ENCODE results near the gene TUBE1. TPM values are rescaled to one million over a fixed set of nuclear protein-coding genes. Genes with fewer than 3 reads are reported as not detected.

TUBE1 gene
- total and polyA plus RNA-seq, 2 experiments from 2014 or later = 41.5 to 42.7 TPM

DNA sequence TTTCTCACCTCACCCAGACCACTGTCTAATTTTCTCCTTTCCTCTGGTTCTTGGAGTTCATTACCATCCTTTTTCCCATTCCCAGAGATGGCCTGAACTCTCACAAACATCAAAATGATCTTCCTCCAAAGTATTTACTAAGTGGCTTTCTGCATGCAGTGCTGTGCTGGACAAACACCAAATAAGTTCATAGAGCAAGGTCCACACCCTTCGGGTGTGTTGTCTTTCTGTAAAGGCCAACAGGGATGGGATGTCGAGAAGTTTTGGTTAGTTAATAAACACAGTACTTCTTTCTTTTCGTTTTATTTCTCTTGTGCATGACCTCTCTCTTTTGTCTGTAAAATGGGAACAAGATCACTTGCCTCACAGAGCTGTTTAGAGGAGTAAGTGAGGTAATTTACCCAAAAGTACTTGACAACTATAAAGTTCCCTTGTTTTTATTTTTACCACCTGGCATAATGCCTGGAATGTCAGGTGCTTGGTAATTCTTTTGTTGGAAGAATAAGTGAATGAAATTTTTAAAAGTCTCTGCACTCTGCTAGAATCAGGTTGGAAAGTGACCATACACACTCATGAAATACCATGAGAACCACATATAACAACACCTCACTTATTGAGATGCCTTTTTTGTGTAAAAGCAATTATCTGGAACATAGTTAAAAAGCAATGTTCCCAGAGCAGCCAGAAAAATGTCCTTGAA is 56.2 kb downstream of the TUBE1 start:
- peaks cover 18% of the 10 kb centered on the region for H3F3A ChIP-seq (ENCODE audit: insufficient read depth)
- H3K9me3 ChIP-seq (ENCODE audit: low read depth) = no peaks in the 10 kb centered on the region
- H3K4me2 ChIP-seq (ENCODE audit: unreplicated experiment) = no peak overlapping the region
- no peaks in the 10 kb centered on the region for H3K36me3 ChIP-seq (ENCODE audit: low read depth)
- H3K4me3 ChIP-seq = no peak overlapping the region
- DNase-seq = peak; percentile 31
- no peaks in the 10 kb centered on the region for H3K9me2 ChIP-seq (ENCODE audit: insufficient read depth)
- TF ChIP-seq EZH2phosphoT487 (IDR thresholded peaks at IDR 0.05; ENCODE audit: insufficient read depth, low read depth) (no peak), EZH2 (IDR thresholded peaks at IDR 0.05; ENCODE audit: insufficient read depth, poor library complexity, severe bottlenecking) (no peak)
- H3K79me2 ChIP-seq (ENCODE audit: insufficient read depth) = no peaks in the 10 kb centered on the region
- in situ Hi-C loops (cut with MboI) = no loop called here
- no peak overlapping the region for H3K27ac ChIP-seq
- H3K9ac ChIP-seq = no peak overlapping the region
- H3K4me1 ChIP-seq (ENCODE audit: insufficient read depth) = peaks cover 21% of the 10 kb centered on the region
- H4K20me1 ChIP-seq (ENCODE audit: insufficient read depth) = no peaks in the 10 kb centered on the region
- H2AFZ ChIP-seq = peak overlapping the region; percentile 56
- 21 to 32% methylated on average over 3 of the region's 3 CpGs for WGBS, 2 experiments (ENCODE audit: low coverage in 1 of 2, low lambda C conversion rate in 2 of 2, missing lambda C conversion rate in 2 of 2)
- no peaks in the 10 kb centered on the region; the same call in 1 of the 2 replicates for H3K27me3 ChIP-seq (replicated peaks; ENCODE audit: insufficient read depth)

DNA sequence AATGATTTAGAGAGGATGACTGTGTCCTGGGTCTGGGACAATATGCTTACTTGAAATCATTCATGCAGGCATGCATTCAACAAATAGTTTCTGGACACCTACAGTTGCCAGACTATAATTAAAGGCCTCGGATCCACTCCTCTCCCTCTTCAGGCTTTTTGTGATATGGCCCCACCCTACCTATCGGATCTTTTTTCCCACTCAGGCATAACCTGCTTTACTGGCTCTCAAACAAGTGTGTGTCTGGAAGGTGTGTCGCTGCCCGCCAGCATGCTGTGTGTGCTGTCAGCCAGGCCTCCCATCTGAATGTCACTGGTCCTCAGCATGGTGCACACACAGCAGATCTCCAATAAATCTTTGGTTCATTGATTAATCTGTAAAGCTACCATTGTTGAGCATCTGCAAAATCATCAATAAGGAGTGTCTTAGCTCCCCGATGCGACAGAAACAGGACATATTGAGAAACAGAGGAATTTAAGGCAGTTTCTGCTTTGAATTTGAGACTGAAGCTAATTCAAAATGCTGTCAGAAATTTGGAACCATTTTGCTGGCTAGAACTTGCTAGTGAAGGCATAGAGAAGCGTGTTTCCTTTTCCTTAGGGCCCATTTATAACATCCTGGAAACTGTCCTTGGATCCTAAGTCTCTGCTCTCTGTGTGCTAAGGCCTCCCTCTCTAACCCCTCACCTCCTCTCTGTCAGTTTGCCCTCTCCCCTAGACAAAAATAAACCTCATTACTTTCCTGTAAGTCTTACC is 56.9 kb downstream of the TUBE1 start:
- 76 to 78% methylated on average over 7 of the region's 7 CpGs for WGBS, 2 experiments (ENCODE audit: low coverage in 1 of 2, low lambda C conversion rate in 2 of 2, missing lambda C conversion rate in 2 of 2)
- TF ChIP-seq EZH2 (IDR thresholded peaks at IDR 0.05; ENCODE audit: insufficient read depth, poor library complexity, severe bottlenecking) (no peak), EZH2phosphoT487 (IDR thresholded peaks at IDR 0.05; ENCODE audit: insufficient read depth, low read depth) (no peak)
- DNase-seq = no peak
- Histone ChIP-seq H3K9ac (no peak overlapping the region), H3K36me3 (ENCODE audit: low read depth) (no peaks in the 10 kb centered on the region), H2AFZ (peak overlapping the region; percentile 56), H3K27me3 (replicated peaks; ENCODE audit: insufficient read depth) (no peaks in the 10 kb centered on the region; the same call in 1 of the 2 replicates), H4K20me1 (ENCODE audit: insufficient read depth) (no peaks in the 10 kb centered on the region), H3K79me2 (ENCODE audit: insufficient read depth) (no peaks in the 10 kb centered on the region), H3K9me3 (ENCODE audit: low read depth) (no peaks in the 10 kb centered on the region), H3K4me3 (no peak overlapping the region), H3K4me2 (ENCODE audit: unreplicated experiment) (no peak overlapping the region), H3K4me1 (ENCODE audit: insufficient read depth) (peaks cover 14% of the 10 kb centered on the region), H3F3A (ENCODE audit: insufficient read depth) (peaks cover 11% of the 10 kb centered on the region), H3K9me2 (ENCODE audit: insufficient read depth) (no peaks in the 10 kb centered on the region), H3K27ac (no peak overlapping the region)
- in situ Hi-C loops (cut with MboI) = no loop called here

DNA sequence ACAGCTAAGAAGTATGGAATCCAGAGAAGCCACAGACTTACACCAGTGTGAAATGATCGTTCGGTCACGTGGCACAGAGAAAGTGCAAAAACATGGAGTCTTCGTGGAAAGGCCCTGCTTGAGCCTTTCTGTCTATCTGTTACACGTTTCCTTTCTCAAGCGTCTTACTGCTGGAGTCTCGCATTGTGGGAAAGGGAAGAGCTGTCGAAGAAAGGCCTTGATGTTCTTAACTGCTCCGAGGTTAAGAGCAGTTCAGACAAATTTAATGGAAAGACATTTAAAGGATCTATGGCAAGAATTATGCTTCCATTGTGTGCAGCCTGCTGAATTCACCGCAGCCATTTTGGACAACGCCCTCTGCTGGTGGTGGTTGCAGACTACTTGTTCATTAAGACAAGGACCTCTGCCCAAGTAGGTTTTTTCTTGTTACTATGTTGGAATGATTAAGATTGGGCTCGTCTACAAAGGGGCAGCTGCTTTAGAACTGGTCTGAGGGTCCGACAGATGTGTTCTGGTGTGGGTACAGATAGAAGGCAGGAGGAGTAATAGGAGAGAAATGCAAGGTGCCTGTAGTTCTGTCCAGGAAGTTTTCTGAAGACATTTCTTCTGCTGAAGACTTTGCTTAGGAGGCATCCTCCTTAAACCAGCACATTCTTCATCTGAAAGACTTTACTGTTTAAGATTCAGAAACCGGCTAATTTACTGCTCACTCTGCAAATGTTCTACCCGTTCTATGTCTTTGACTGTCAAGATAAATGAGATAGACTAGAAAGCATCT is 58.0 kb downstream of the TUBE1 start:
- Histone ChIP-seq H3K4me2 (ENCODE audit: unreplicated experiment) (no peak overlapping the region), H3K9me2 (ENCODE audit: insufficient read depth) (no peaks in the 10 kb centered on the region), H3K9me3 (ENCODE audit: low read depth) (no peaks in the 10 kb centered on the region), H2AFZ (no peak overlapping the region), H3K4me3 (no peak overlapping the region), H3K36me3 (ENCODE audit: low read depth) (no peaks in the 10 kb centered on the region), H3F3A (ENCODE audit: insufficient read depth) (peaks cover 5% of the 10 kb centered on the region; the same call in 1 of the 2 replicates), H3K27me3 (replicated peaks; ENCODE audit: insufficient read depth) (no peaks in the 10 kb centered on the region; the same call in 1 of the 2 replicates), H3K27ac (no peak overlapping the region), H4K20me1 (ENCODE audit: insufficient read depth) (no peaks in the 10 kb centered on the region), H3K4me1 (ENCODE audit: insufficient read depth) (peaks cover 7% of the 10 kb centered on the region), H3K9ac (no peak overlapping the region), H3K79me2 (ENCODE audit: insufficient read depth) (no peaks in the 10 kb centered on the region)
- WGBS, 2 experiments (ENCODE audit: low coverage in 1 of 2, low lambda C conversion rate in 2 of 2, missing lambda C conversion rate in 2 of 2) = 85 to 86% methylated on average over 15 of the region's 15 CpGs
- TF ChIP-seq EZH2phosphoT487 (IDR thresholded peaks at IDR 0.05; ENCODE audit: insufficient read depth, low read depth) = no peak
- no peak for TF ChIP-seq EZH2 (IDR thresholded peaks at IDR 0.05; ENCODE audit: insufficient read depth, poor library complexity, severe bottlenecking)
- DNase-seq = peak; percentile 65
- in situ Hi-C loops (cut with MboI) = no loop called here

DNA sequence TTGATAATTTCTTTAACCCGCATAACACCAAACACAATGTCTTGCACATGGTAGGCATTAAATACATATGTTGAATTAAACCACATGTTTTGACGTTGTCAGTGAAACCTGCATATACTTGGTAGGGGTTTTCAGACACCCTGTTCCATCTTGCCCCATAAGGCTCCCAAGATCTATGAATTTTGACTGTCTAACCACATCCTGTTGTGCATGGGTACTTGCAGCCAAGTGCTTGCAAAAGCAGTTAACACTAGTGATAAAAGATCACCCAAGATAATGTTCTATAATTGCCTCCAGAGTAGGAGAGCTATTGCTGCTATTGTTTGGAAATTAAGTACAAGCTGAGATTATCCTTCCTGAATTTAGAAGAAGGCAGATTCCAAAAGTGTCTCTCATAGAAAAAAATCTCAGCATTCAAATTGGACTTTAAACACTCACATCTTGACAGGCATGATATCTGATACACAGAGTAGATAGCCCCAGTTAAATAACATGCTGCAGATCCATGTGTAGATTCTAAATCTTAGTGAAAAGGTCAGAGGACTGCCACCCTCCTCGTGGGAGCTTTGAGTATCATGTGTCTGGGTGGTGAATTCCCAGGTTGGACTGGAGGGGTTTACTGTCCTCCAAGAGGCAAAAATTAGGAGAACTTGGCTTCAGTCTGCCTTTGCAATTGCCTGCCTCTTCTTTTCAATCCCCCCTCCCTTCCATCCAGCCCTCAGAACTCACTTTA is 59.2 kb downstream of the TUBE1 start:
- no peak overlapping the region for H3K4me3 ChIP-seq
- H3F3A ChIP-seq (ENCODE audit: insufficient read depth) = peaks cover 5% of the 10 kb centered on the region; the same call in 1 of the 2 replicates
- no peaks in the 10 kb centered on the region for H3K9me3 ChIP-seq (ENCODE audit: low read depth)
- H4K20me1 ChIP-seq (ENCODE audit: insufficient read depth) = no peaks in the 10 kb centered on the region
- no peaks in the 10 kb centered on the region; the same call in 1 of the 2 replicates for H3K27me3 ChIP-seq (replicated peaks; ENCODE audit: insufficient read depth)
- H3K9me2 ChIP-seq (ENCODE audit: insufficient read depth) = no peaks in the 10 kb centered on the region
- H2AFZ ChIP-seq = no peak overlapping the region
- in situ Hi-C loops (cut with MboI) = no loop called here
- no peak overlapping the region for H3K27ac ChIP-seq
- no peaks in the 10 kb centered on the region for H3K36me3 ChIP-seq (ENCODE audit: low read depth)
- TF ChIP-seq EZH2 (IDR thresholded peaks at IDR 0.05; ENCODE audit: insufficient read depth, poor library complexity, severe bottlenecking) (no peak), EZH2phosphoT487 (IDR thresholded peaks at IDR 0.05; ENCODE audit: insufficient read depth, low read depth) (no peak)
- 76 to 81% methylated on average over 3 of the region's 3 CpGs for WGBS, 2 experiments (ENCODE audit: low coverage in 1 of 2, low lambda C conversion rate in 2 of 2, missing lambda C conversion rate in 2 of 2)
- no peak for DNase-seq
- no peaks in the 10 kb centered on the region for H3K79me2 ChIP-seq (ENCODE audit: insufficient read depth)
- H3K9ac ChIP-seq = no peak overlapping the region
- H3K4me1 ChIP-seq (ENCODE audit: insufficient read depth) = peaks cover 7% of the 10 kb centered on the region
- no peak overlapping the region for H3K4me2 ChIP-seq (ENCODE audit: unreplicated experiment)
